GM19372 (cell line): ENCODE measurements around the gene SELE.

ENCODE experiments used
- ATAC-seq: cut with Tn5 transposase; IDR thresholded peaks from one replicate; pipeline ENCODE4 v1.9.1; 2021; ENCODE audit warnings: mild to moderate bottlenecking, low read depth, moderate library complexity; ENCODE audit not compliant: unreplicated experiment

Gene SELE

GRCh38 chr1:169733924-169734323 is at the start of gene SELE:
SELE (minus strand) TSS chr1:169734079; CDS start chr1:169733612, 467 bp downstream.
- ATAC-seq = no peak

- ATAC-seq = no peak
Observed at GRCh38 chr1:169782596-169782995, 48.7 kb upstream of the SELE start.

GRCh38 chr1:169779970-169780369 is 46.1 kb upstream of the SELE start:
- ATAC-seq = no peak

- ATAC-seq = no peak
Observed at GRCh38 chr1:169779150-169779549, 45.3 kb upstream of the SELE start.

- no peak for ATAC-seq
Observed at GRCh38 chr1:169776440-169776839, 42.6 kb upstream of the SELE start.

- ATAC-seq = no peak
Observed at GRCh38 chr1:169768161-169768560, 34.3 kb upstream of the SELE start.

- ATAC-seq = no peak
Observed at GRCh38 chr1:169765580-169766331, 31.9 kb upstream of the SELE start.

- ATAC-seq = no peak
Observed at GRCh38 chr1:169764919-169765318, 31.0 kb upstream of the SELE start.

- ATAC-seq = no peak
Observed at GRCh38 chr1:169762699-169763098, 28.8 kb upstream of the SELE start.

- no peak for ATAC-seq
Observed at GRCh38 chr1:169759038-169759437, 25.2 kb upstream of the SELE start.

GRCh38 chr1:169753549-169753948 is 19.7 kb upstream of the SELE start:
- no peak for ATAC-seq

GRCh38 chr1:169750041-169750440 is 16.2 kb upstream of the SELE start:
- no peak for ATAC-seq

GRCh38 chr1:169746550-169746949 is 12.7 kb upstream of the SELE start:
- no peak for ATAC-seq

GRCh38 chr1:169745015-169745861 is 11.4 kb upstream of the SELE start:
- no peak for ATAC-seq

GRCh38 chr1:169741666-169742394 is 8.0 kb upstream of the SELE start:
- no peak for ATAC-seq

- no peak for ATAC-seq
Observed at GRCh38 chr1:169739980-169740379, 6.1 kb upstream of the SELE start.

GRCh38 chr1:169731446-169731845 is 2.4 kb downstream of the SELE start:
- no peak for ATAC-seq

- no peak for ATAC-seq
Observed at GRCh38 chr1:169729991-169730390, 3.9 kb downstream of the SELE start.

GRCh38 chr1:169727307-169727706 is 6.6 kb downstream of the SELE start:
- no peak for ATAC-seq

GRCh38 chr1:169726851-169727250 is 7.0 kb downstream of the SELE start:
- no peak for ATAC-seq

GRCh38 chr1:169725930-169726329 is 7.9 kb downstream of the SELE start:
- ATAC-seq = no peak
